Heart left ventricle (tissue), 16 donors: ENCODE data around the gene FANCD2OS. TPM values are rescaled to one million over a fixed set of nuclear protein-coding genes. Genes with fewer than 3 reads are reported as not detected.

ENCODE experiments used
- ATAC-seq, 4 donors: fragments of 200-7000 bp; cut with Tn5 transposase; one replicate each; pipeline ENCODE4 v1.9.1; 2020 to 2022; ENCODE audit warnings: moderate library complexity in 4 of 4, mild to moderate bottlenecking in 3 of 4, moderate number of reproducible peaks in 1 of 4
- DNase-seq, 5 donors: peaks; one replicate each; pipeline ENCODE4 v3.0.0-alpha.2; 2020
- H3K27ac ChIP-seq, 12 donors: fragments of 200-600 bp; sonication (generic) in 4 of 12; one replicate each; pipeline versions ENCODE4 v1.5.0 to v1.8.0; 2016 to 2022; ENCODE audit warnings: mild to moderate bottlenecking in 2 of 12
- H3K27me3 ChIP-seq, 9 donors: fragments of 200-600 bp; sonication (generic) in 2 of 9; one replicate each; pipeline versions ENCODE4 v1.5.1 to v1.8.0; 2016 to 2022; ENCODE audit warnings: mild to moderate bottlenecking in 3 of 9
- H3K36me3 ChIP-seq, 9 donors: fragments of 200-600 bp; sonication (generic) in 2 of 9; one replicate each; pipeline versions ENCODE4 v1.5.0 to v1.8.0; 2018 to 2022; ENCODE audit warnings: mild to moderate bottlenecking in 2 of 9
- H3K4me1 ChIP-seq, 12 donors: fragments of 200-600 bp; sonication (generic) in 4 of 12; one replicate each; pipeline versions ENCODE4 v1.5.0 to v1.8.0; 2016 to 2022; ENCODE audit warnings: mild to moderate bottlenecking in 3 of 12
- H3K4me3 ChIP-seq, 12 donors: fragments of 200-600 bp; sonication (generic) in 4 of 12; one replicate each; pipeline versions ENCODE4 v1.5.0 to v1.8.0; 2017 to 2022; ENCODE audit warnings: mild to moderate bottlenecking in 9 of 12, moderate library complexity in 4 of 12
- H3K9me3 ChIP-seq, 12 donors: fragments of 200-600 bp; sonication (generic) in 4 of 12; one replicate each; pipeline versions ENCODE4 v1.5.0 to v1.8.0; 2016 to 2022; ENCODE audit warnings: mild to moderate bottlenecking in 1 of 12
- POLR2A ChIP-seq, 2 donors: fragments of 450-650 bp; IDR thresholded peaks; one replicate each; pipeline ENCODE4 v1.6.1; 2017; ENCODE audit warnings: antibody characterized with exemption in 2 of 2, mild to moderate bottlenecking in 2 of 2, moderate library complexity in 2 of 2
- WGBS, 4 donors: extraction: QIAGEN DNeasy Blood & Tissue Kit in 2 of 4; methylation state at CpG; one replicate each; pipeline versions ENCODE4 v1.1.5 to v1.1.7; 2013 to 2018; 5-methylcytosine and 5-hydroxymethylcytosine counted together
- intact Hi-C, 10 donors: fragments of 100-400 bp; cut with DNase I; formaldehyde crosslinking; loops; one replicate each; pipeline versions ENCODE4 v1.11.1 to v1.14.2; 2022
- polyA plus RNA-seq, 2 donors: library from polyadenylated mRNA; stranded (reverse); fragments of 200-250 nt; gene quantifications; one replicate each; pipeline ENCODE4 v1.2.3, GENCODE V29; 2013
- total RNA-seq, 9 donors: library from RNA; depleted of rRNA in 2 of 9; stranded (reverse); fragments of >200 nt in 2 of 9; fragmentation: NEBNext Ultra II Directional in 3 of 9; extraction: Animal tissue kit (Norgen Biotek cat#: 25700) in 3 of 9; gene quantifications; one replicate each; pipeline versions ENCODE4 v1.1.0 to v1.2.4, GENCODE V29; 2016 to 2023
- TF ChIP-seq, protein P1 (sequence below), 12 donors: fragments of 200-600 bp; sonication (generic) in 4 of 12; IDR thresholded peaks; one replicate each; pipeline versions ENCODE4 v1.5.0 to v1.8.0; 2018 to 2022; ENCODE audit warnings: antibody characterized with exemption in 12 of 12, mild to moderate bottlenecking in 5 of 12
- donor health status: ischemic (EF 13 %, LVEDD 7.1; RV severe dilation, severe dysfunction).
- donor health status: healthy with polysubstance abuse.
- donor health status: DM: no; HTN: yes; CAD: no.
- donor health status: DM: no; HTN: no; CAD: no.
- donor health status: ischemic (EF 25% LVEDD 6.9; RV normal size, moderate dysfunction).
- donor health status: ischemic (EF 25% LVEDD 5.7; RV mildly dilated, moderate dysfunction).
- donor health status: healthy.
- donor health status: DM: yes; HTN: yes; CAD: no.
- donor health status: ischemic (EF 35%, LVEDD 5.7; RV mildly dilated, moderate dysfunction).
- donor health status: nonischemic (EF 11% LVEDD 7.7; RV severe dilation, severe dysfunction).
- donor health status: DM: yes; HTN: yes; CAD: no.
- donor health status: PGD.
- donor health status: ischemic (EF 29% LVEDD 5.4; RV normal size, mild dysfunction).
- donor health status: nonischemic (EF 23%, LVEDD 6.1; RV moderate dilation, normal function).

Gene FANCD2OS
- total and polyA plus RNA-seq, 11 donors = not detected

DNA sequence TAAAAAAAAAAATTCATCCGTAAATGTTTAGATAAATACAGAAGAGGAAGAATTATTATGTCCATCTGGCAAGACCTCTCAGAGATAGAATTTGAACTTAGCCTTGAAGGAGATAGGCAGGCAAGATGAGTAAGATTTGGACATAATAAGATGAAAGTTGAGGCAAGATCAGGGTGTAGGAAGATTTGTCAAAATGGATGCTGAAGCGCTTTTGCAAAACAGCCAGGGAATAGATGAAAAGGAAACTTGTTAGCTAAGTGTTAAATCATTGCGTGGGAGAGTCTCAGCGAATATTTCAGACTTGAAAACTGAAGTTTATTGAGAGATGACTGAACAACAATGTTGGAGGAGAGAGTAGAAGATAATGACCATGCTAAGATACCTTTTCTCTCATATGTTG lies 14.7 kb upstream of the FANCD2OS start:
- Histone ChIP-seq H3K27me3 (no peaks in the 10 kb centered on the region), H3K4me3 (no peak overlapping the region), H3K27ac (no peak overlapping the region), H3K9me3 (no peaks in the 10 kb centered on the region), H3K4me1 (peaks cover 0 to 31% (median 14%) of the 10 kb centered on the region in 12 donors), H3K36me3 (peaks cover 0 to 71% (median 42%) of the 10 kb centered on the region in 9 donors)
- no peak for DNase-seq
- intact Hi-C loops = no loop called here
- WGBS, 4 donors = 83 to 92% (median 87%) methylated on average over 4 of the region's 4 CpGs
- ATAC-seq = no peak
- TF ChIP-seq, protein P1, sequence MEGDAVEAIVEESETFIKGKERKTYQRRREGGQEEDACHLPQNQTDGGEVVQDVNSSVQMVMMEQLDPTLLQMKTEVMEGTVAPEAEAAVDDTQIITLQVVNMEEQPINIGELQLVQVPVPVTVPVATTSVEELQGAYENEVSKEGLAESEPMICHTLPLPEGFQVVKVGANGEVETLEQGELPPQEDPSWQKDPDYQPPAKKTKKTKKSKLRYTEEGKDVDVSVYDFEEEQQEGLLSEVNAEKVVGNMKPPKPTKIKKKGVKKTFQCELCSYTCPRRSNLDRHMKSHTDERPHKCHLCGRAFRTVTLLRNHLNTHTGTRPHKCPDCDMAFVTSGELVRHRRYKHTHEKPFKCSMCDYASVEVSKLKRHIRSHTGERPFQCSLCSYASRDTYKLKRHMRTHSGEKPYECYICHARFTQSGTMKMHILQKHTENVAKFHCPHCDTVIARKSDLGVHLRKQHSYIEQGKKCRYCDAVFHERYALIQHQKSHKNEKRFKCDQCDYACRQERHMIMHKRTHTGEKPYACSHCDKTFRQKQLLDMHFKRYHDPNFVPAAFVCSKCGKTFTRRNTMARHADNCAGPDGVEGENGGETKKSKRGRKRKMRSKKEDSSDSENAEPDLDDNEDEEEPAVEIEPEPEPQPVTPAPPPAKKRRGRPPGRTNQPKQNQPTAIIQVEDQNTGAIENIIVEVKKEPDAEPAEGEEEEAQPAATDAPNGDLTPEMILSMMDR (IDR thresholded peaks at IDR 0.05) = no peak

- no peaks in the 10 kb centered on the region for H3K9me3 ChIP-seq
- peaks cover 0 to 48% (median 28%) of the 10 kb centered on the region in 12 donors for H3K4me1 ChIP-seq
- 88 to 94% (median 94%) methylated on average over 2 of the region's 2 CpGs for WGBS, 4 donors
- H3K27me3 ChIP-seq = no peaks in the 10 kb centered on the region
- ATAC-seq = no peak
- H3K36me3 ChIP-seq = peaks cover 0 to 54% (median 26%) of the 10 kb centered on the region in 9 donors
- TF ChIP-seq POLR2A (IDR thresholded peaks at IDR 0.05) = no peak
- TF ChIP-seq, protein P1 (IDR thresholded peaks at IDR 0.05) = no peak
- H3K4me3 ChIP-seq = no peak overlapping the region
- intact Hi-C loops = no loop called here
- H3K27ac ChIP-seq = no peak overlapping the region
- DNase-seq = no peak
These were observed 13.0 kb upstream of the FANCD2OS start for GRCh38 chr3:10121064-10121463.

GRCh38 chr3:10119376-10119775 lies 11.3 kb upstream of the FANCD2OS start:
- Histone ChIP-seq H3K4me3 (no peak overlapping the region), H3K36me3 (peaks cover 0 to 44% (median 17%) of the 10 kb centered on the region in 9 donors), H3K9me3 (no peaks in the 10 kb centered on the region), H3K27me3 (no peaks in the 10 kb centered on the region), H3K27ac (peak overlapping the region in 4 of 12 donors; percentile 12 to 39 (median 23)), H3K4me1 (peaks cover 0 to 54% (median 30%) of the 10 kb centered on the region in 12 donors)
- WGBS, 4 donors = 56 to 68% (median 62%) methylated on average over 4 of the region's 4 CpGs
- no peak for ATAC-seq
- intact Hi-C loops = loop anchor here in 3 of 10 donors (10.0 kb wide), 2 partner anchors 95 to 175 kb away; partner anchors contain the start of gene FANCD2 (in 2 of the 3)
- TF ChIP-seq, protein P1 (IDR thresholded peaks at IDR 0.05) = no peak
- TF ChIP-seq POLR2A (IDR thresholded peaks at IDR 0.05) = no peak
- no peak for DNase-seq

DNA sequence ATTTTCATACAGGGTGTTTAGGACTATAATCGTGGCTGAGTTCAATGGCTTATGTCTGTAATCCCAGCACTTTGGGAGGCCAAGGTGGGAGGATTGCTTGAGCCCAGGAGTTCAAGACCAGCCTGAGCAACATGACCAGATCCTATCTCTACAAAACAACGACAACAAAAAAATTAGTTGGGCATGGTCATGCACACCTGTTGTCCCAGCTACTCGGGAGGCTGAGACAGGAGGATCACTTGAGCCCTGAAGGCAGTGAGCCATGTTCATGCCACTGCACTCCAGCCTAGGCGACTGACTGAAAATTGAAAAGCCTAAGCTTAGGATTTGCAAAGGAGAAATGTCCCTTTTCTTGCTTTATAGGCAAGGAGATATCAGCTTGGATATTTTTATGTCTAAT lies 8.9 kb upstream of the FANCD2OS start:
- H3K9me3 ChIP-seq = no peaks in the 10 kb centered on the region
- no peak overlapping the region for H3K27ac ChIP-seq
- H3K4me1 ChIP-seq = peaks cover 0 to 54% (median 30%) of the 10 kb centered on the region in 12 donors
- DNase-seq (no peak), ATAC-seq (no peak)
- H3K27me3 ChIP-seq = no peaks in the 10 kb centered on the region
- 85 to 93% (median 88%) methylated on average over 4 of the region's 4 CpGs for WGBS, 4 donors
- TF ChIP-seq, protein P1 (IDR thresholded peaks at IDR 0.05) = no peak
- no peak for TF ChIP-seq POLR2A (IDR thresholded peaks at IDR 0.05)
- H3K36me3 ChIP-seq = peaks cover 0 to 35% (median 12%) of the 10 kb centered on the region in 9 donors
- intact Hi-C loops = loop anchor here in 4 of 10 donors (2.0 to 10.0 kb wide), 3 partner anchors 90 to 172 kb away; partner anchors contain the start of gene FANCD2 (in 3 of the 4)
- peak overlapping the region in 9 of 12 donors; percentile 60 to 97 (median 91) for H3K4me3 ChIP-seq
